SK-N-MC (cell line): Measurements from ENCODE around the gene TMEM95.

Experiments used
- EZH2 ChIP-seq: fragments of 200-600 bp; sonication (generic); IDR thresholded peaks from one replicate; pipeline ENCODE4 v1.6.1; 2017; ENCODE audit warnings: antibody characterized with exemption
- FOXP2 ChIP-seq: optimal IDR thresholded peaks from 2 replicates; pipeline ENCODE3; 2011; ENCODE audit warnings: mild to moderate bottlenecking, moderate library complexity; ENCODE audit not compliant: insufficient read depth; ENCODE audit errors: extremely low read length, control extremely low read depth
- POLR2AphosphoS5 ChIP-seq: IDR thresholded peaks from 2 replicates; pipeline ENCODE4 v1.6.1; 2012; ENCODE audit warnings: mild to moderate bottlenecking, low read depth, low read length, borderline replicate concordance

DNA sequence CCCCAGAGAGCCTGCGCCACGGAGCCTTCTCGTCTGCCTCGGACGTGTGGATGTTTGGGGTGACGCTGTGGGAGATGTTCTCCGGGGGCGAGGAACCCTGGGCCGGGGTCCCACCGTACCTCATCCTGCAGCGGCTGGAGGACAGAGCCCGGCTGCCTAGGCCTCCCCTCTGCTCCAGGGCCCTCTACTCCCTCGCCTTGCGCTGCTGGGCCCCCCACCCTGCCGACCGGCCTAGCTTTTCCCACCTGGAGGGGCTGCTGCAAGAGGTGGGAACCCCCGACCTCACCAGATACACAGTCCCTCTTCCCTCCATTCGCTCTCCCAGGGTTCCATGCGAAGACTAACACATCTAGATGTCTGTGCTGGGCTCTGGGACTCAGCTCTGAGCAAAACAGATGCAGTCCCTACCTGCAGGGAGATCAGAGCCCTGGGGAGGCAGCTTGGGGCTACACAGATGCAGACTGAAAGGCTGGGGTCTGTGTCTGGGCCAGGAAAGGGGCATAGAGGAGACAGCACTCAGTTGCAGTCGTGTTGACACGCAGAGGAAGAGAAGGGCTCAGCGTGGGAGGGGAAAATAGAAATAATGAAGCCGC is 29.6 kb downstream of the TMEM95 start:
- TF ChIP-seq POLR2AphosphoS5 (no peak), EZH2 (no peak), FOXP2 (no peak)
